GM12873 (cell line): ENCODE results near the gene NTNG1.

ENCODE experiments used
- CTCF ChIP-seq: IDR thresholded peaks from 2 replicates; pipeline ENCODE4 v1.5.1; 2012; ENCODE audit warnings: low read depth, mild to moderate bottlenecking, moderate library complexity, low read length, control low read depth; ENCODE audit not compliant: insufficient read depth; ENCODE audit errors: missing control alignments

NTNG1 gene

GRCh38 chr1:107344836-107345235 lies 204.0 kb downstream of the NTNG1 start:
- no peak for TF ChIP-seq CTCF

GRCh38 chr1:107352850-107353249 lies 212.0 kb downstream of the NTNG1 start:
- no peak for TF ChIP-seq CTCF

GRCh38 chr1:107357376-107357775 lies 216.5 kb downstream of the NTNG1 start:
- TF ChIP-seq CTCF = no peak

GRCh38 chr1:107358619-107359327 lies 217.9 kb downstream of the NTNG1 start:
- TF ChIP-seq CTCF = no peak

GRCh38 chr1:107359472-107360241 lies 218.8 kb downstream of the NTNG1 start:
- TF ChIP-seq CTCF = no peak

GRCh38 chr1:107362468-107363140 lies 221.8 kb downstream of the NTNG1 start:
- TF ChIP-seq CTCF = no peak

GRCh38 chr1:107363154-107363553 lies 222.3 kb downstream of the NTNG1 start:
- TF ChIP-seq CTCF = no peak
